HG03103 (cell line): ENCODE measurements around the gene HOXA5.

Experiments
- ATAC-seq: cut with Tn5 transposase; IDR thresholded peaks from one replicate; pipeline ENCODE4 v1.9.1; 2021; ENCODE audit warnings: low read depth; ENCODE audit not compliant: unreplicated experiment

Gene HOXA5

GRCh38 chr7:27172315-27172774 lies 28.9 kb upstream of the HOXA5 start:
- ATAC-seq, result no peak

GRCh38 chr7:27171637-27172314 lies 28.3 kb upstream of the HOXA5 start:
- ATAC-seq, result no peak

- no peak for ATAC-seq
Measured at GRCh38 chr7:27171325-27171636, 27.8 kb upstream of the HOXA5 start.

GRCh38 chr7:27170426-27171324 lies 27.2 kb upstream of the HOXA5 start:
- no peak for ATAC-seq

- ATAC-seq, result no peak
Measured at GRCh38 chr7:27169658-27170425, 26.4 kb upstream of the HOXA5 start.

- no peak for ATAC-seq
Measured at GRCh38 chr7:27168265-27168947, 24.9 kb upstream of the HOXA5 start.

GRCh38 chr7:27167916-27168264 lies 24.4 kb upstream of the HOXA5 start:
- ATAC-seq, result no peak

GRCh38 chr7:27166531-27167505 lies 23.3 kb upstream of the HOXA5 start:
- ATAC-seq, result no peak

GRCh38 chr7:27165996-27166530 lies 22.6 kb upstream of the HOXA5 start:
- no peak for ATAC-seq

GRCh38 chr7:27165089-27165995 lies 21.9 kb upstream of the HOXA5 start, which contains the start of gene HOXA9:
HOXA9 (minus strand) TSS chr7:27165537; CDS start chr7:27165457, 80 bp downstream.
- ATAC-seq, result no peak

GRCh38 chr7:27164367-27165088 lies 21.0 kb upstream of the HOXA5 start:
- ATAC-seq, result no peak

- no peak for ATAC-seq
Measured at GRCh38 chr7:27164045-27164366, 20.5 kb upstream of the HOXA5 start.

- no peak for ATAC-seq
Measured at GRCh38 chr7:27163288-27164044, 20.0 kb upstream of the HOXA5 start.

- ATAC-seq, result no peak
Measured at GRCh38 chr7:27162561-27163287, 19.2 kb upstream of the HOXA5 start.

GRCh38 chr7:27161721-27162560 lies 18.5 kb upstream of the HOXA5 start:
- no peak for ATAC-seq
